ENCODE results near the gene MYO7A. TPM values are rescaled to one million over a fixed set of nuclear protein-coding genes. Genes with fewer than 3 reads are reported as not detected.

Gene MYO7A
- total and polyA plus RNA-seq, 3 experiments from 2014 or later, result 0.06 to 0.31 (median 0.20) TPM

DNA sequence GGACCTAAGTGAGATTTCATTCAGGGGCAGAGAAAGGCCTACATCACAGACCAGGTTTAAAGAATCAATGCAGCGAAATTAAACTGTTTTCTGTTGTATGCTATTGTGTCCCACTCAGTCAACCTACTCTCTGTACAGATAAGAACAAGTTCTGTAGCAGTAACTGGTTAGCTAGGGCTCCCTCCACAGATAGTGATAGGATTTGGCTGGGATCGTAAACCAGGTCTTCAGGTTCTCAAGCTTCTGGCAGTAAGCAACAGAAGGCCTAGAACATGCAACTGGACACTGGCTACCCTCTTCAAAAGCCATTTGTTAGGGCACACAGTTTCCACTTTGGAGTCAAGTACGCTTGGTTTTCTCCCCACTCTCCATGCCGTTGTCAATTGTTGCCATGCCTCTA, 104.2 kb downstream of the MYO7A start:
- H3K9me3 ChIP-seq (ENCODE audit: low read length), result no peaks in the 10 kb centered on the region
- H3K4me3 ChIP-seq (ENCODE audit: low read length), result no peak overlapping the region
- peaks cover 6 to 24% of the 10 kb centered on the region in 2 donors for H3K27me3 Mint-ChIP-seq
- no peaks in the 10 kb centered on the region for H3K36me3 Mint-ChIP-seq
- no peak for DNase-seq
- no peaks in the 10 kb centered on the region for H3K4me1 ChIP-seq (ENCODE audit: insufficient read depth, low read length)
- no peak overlapping the region for H3K27ac Mint-ChIP-seq
- H3K9me3 Mint-ChIP-seq, result no peaks in the 10 kb centered on the region
- no peaks in the 10 kb centered on the region for H3K36me3 ChIP-seq (ENCODE audit: insufficient read depth, low read length)
- H3K4me1 Mint-ChIP-seq, result no peaks in the 10 kb centered on the region
- H3K27me3 ChIP-seq (ENCODE audit: insufficient read depth, low read length, poor library complexity, severe bottlenecking), result no peaks in the 10 kb centered on the region
- CTCF ChIA-PET, result interaction anchor here (0.7 kb wide), 1 partner anchor 45 kb away, joined by 3 read pairs; no protein-coding TSS in a partner anchor
- H3K27ac ChIP-seq (ENCODE audit: low read depth, low read length), result no peak overlapping the region
- no peak overlapping the region for H3K4me3 Mint-ChIP-seq
- POLR2A ChIA-PET, result no interaction called here

- peaks cover 6 to 23% of the 10 kb centered on the region in 2 donors for H3K27me3 Mint-ChIP-seq
- ChIA-PET POLR2A (no interaction called here), CTCF (interaction anchor here (0.6 to 1.1 kb wide), 2 partner anchors 17 to 44 kb away, joined by 3 to 5 read pairs; no protein-coding TSS in a partner anchor)
- Histone ChIP-seq H3K4me3 (ENCODE audit: low read length) (no peak overlapping the region), H3K4me1 (ENCODE audit: insufficient read depth, low read length) (no peaks in the 10 kb centered on the region), H3K27me3 (ENCODE audit: insufficient read depth, low read length, poor library complexity, severe bottlenecking) (no peaks in the 10 kb centered on the region), H3K27ac (ENCODE audit: low read depth, low read length) (no peak overlapping the region), H3K36me3 (ENCODE audit: insufficient read depth, low read length) (no peaks in the 10 kb centered on the region), H3K9me3 (ENCODE audit: low read length) (no peaks in the 10 kb centered on the region)
- H3K4me3 Mint-ChIP-seq, result no peak overlapping the region
- no peaks in the 10 kb centered on the region for H3K9me3 Mint-ChIP-seq
- DNase-seq, result no peak
- H3K27ac Mint-ChIP-seq, result no peak overlapping the region
- no peaks in the 10 kb centered on the region for H3K4me1 Mint-ChIP-seq
- no peaks in the 10 kb centered on the region for H3K36me3 Mint-ChIP-seq
Observed at GRCh38 chr11:77233011-77233410, 105.0 kb downstream of the MYO7A start.

DNA sequence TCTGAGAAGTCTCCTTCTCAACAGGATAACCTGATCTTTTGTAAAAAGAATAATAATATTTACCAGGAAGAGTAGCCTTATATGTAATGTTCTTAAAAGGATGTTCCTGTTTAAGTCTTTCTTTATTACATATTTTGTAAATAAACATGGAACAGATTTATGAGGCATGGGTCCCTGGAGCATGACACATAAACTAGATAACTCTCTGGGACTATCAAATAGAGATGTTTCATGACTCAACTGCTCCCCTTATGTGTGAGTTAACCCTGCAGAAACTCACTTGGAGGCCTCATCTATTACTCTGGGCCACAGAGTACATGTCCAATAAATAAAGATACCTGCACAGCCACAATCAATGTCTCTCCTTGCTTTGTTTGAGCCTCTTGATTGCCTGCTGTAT, 108.9 kb downstream of the MYO7A start:
- peaks cover 0 to 1% (median 0%) of the 10 kb centered on the region in 5 donors for H3K9me3 Mint-ChIP-seq
- no peak for DNase-seq
- H3K4me1 Mint-ChIP-seq, result no peaks in the 10 kb centered on the region
- no peaks in the 10 kb centered on the region for H3K9me3 ChIP-seq (ENCODE audit: low read length)
- H3K4me3 Mint-ChIP-seq, result no peak overlapping the region
- H3K4me1 ChIP-seq (ENCODE audit: insufficient read depth, low read length), result no peaks in the 10 kb centered on the region
- no peak overlapping the region for H3K4me3 ChIP-seq (ENCODE audit: low read length)
- H3K36me3 ChIP-seq (ENCODE audit: insufficient read depth, low read length), result no peaks in the 10 kb centered on the region
- CTCF ChIA-PET, result no interaction called here
- H3K27ac Mint-ChIP-seq, result no peak overlapping the region
- H3K27me3 Mint-ChIP-seq, result peaks cover 5 to 17% of the 10 kb centered on the region in 2 donors
- H3K36me3 Mint-ChIP-seq, result no peaks in the 10 kb centered on the region
- POLR2A ChIA-PET, result no interaction called here
- no peak overlapping the region for H3K27ac ChIP-seq (ENCODE audit: low read depth, low read length)
- no peaks in the 10 kb centered on the region for H3K27me3 ChIP-seq (ENCODE audit: insufficient read depth, low read length, poor library complexity, severe bottlenecking)

GRCh38 chr11:77244277-77245027, 116.4 kb downstream of the MYO7A start:
- no peak overlapping the region for H3K27ac Mint-ChIP-seq
- H3K9me3 Mint-ChIP-seq, result no peaks in the 10 kb centered on the region
- H3K36me3 Mint-ChIP-seq, result no peaks in the 10 kb centered on the region
- CTCF ChIA-PET, result no interaction called here
- Histone ChIP-seq H3K9me3 (ENCODE audit: low read length) (no peaks in the 10 kb centered on the region), H3K27ac (ENCODE audit: low read depth, low read length) (no peak overlapping the region), H3K36me3 (ENCODE audit: insufficient read depth, low read length) (no peaks in the 10 kb centered on the region), H3K4me1 (ENCODE audit: insufficient read depth, low read length) (no peaks in the 10 kb centered on the region), H3K4me3 (ENCODE audit: low read length) (no peak overlapping the region), H3K27me3 (ENCODE audit: insufficient read depth, low read length, poor library complexity, severe bottlenecking) (no peaks in the 10 kb centered on the region)
- DNase-seq, result no peak
- no peaks in the 10 kb centered on the region for H3K4me1 Mint-ChIP-seq
- no peak overlapping the region for H3K4me3 Mint-ChIP-seq
- H3K27me3 Mint-ChIP-seq, result no peaks in the 10 kb centered on the region
- POLR2A ChIA-PET, result no interaction called here

DNA sequence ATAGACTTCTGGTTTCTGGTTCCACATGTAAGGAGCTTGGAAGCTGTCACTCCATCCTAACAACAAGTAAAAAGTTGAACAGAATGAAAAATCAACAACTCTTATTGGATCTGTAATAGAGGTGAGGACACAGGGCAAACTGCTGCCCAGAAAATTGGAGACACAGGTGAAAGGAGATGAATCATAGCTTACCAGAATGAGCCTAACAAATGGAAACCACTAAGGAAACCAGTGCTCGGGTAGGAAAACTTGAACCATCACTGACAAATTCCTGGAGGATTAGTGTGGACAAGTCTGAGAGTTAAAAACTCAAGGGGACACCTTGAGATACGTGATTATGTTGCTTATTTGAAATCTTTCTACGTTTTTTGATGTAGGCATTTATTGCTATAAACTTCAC, 121.4 kb downstream of the MYO7A start:
- no peak overlapping the region for H3K27ac ChIP-seq (ENCODE audit: low read depth, low read length)
- Mint-ChIP-seq H3K27me3 (no peaks in the 10 kb centered on the region), H3K4me3 (no peak overlapping the region), H3K36me3 (no peaks in the 10 kb centered on the region), H3K4me1 (no peaks in the 10 kb centered on the region), H3K27ac (no peak overlapping the region), H3K9me3 (peaks cover 3 to 13% (median 8%) of the 10 kb centered on the region in 5 donors)
- DNase-seq, result no peak
- H3K4me3 ChIP-seq (ENCODE audit: low read length), result no peak overlapping the region
- ChIA-PET CTCF (no interaction called here), POLR2A (no interaction called here)
- H3K9me3 ChIP-seq (ENCODE audit: low read length), result no peaks in the 10 kb centered on the region
- no peaks in the 10 kb centered on the region for H3K36me3 ChIP-seq (ENCODE audit: insufficient read depth, low read length)
- no peaks in the 10 kb centered on the region for H3K4me1 ChIP-seq (ENCODE audit: insufficient read depth, low read length)
- H3K27me3 ChIP-seq (ENCODE audit: insufficient read depth, low read length, poor library complexity, severe bottlenecking), result no peaks in the 10 kb centered on the region

- POLR2A ChIA-PET, result no interaction called here
- no peak for DNase-seq
- Mint-ChIP-seq H3K27me3 (peaks cover 0 to 5% of the 10 kb centered on the region in 2 donors), H3K36me3 (no peaks in the 10 kb centered on the region), H3K9me3 (peaks cover 3 to 13% (median 8%) of the 10 kb centered on the region in 5 donors), H3K4me3 (no peak overlapping the region), H3K4me1 (no peaks in the 10 kb centered on the region), H3K27ac (no peak overlapping the region)
- Histone ChIP-seq H3K4me1 (ENCODE audit: insufficient read depth, low read length) (no peaks in the 10 kb centered on the region), H3K27me3 (ENCODE audit: insufficient read depth, low read length, poor library complexity, severe bottlenecking) (no peaks in the 10 kb centered on the region), H3K4me3 (ENCODE audit: low read length) (no peak overlapping the region), H3K9me3 (ENCODE audit: low read length) (no peaks in the 10 kb centered on the region), H3K27ac (ENCODE audit: low read depth, low read length) (no peak overlapping the region), H3K36me3 (ENCODE audit: insufficient read depth, low read length) (no peaks in the 10 kb centered on the region)
- CTCF ChIA-PET, result no interaction called here
Observed at GRCh38 chr11:77250881-77251640, 123.0 kb downstream of the MYO7A start.

DNA sequence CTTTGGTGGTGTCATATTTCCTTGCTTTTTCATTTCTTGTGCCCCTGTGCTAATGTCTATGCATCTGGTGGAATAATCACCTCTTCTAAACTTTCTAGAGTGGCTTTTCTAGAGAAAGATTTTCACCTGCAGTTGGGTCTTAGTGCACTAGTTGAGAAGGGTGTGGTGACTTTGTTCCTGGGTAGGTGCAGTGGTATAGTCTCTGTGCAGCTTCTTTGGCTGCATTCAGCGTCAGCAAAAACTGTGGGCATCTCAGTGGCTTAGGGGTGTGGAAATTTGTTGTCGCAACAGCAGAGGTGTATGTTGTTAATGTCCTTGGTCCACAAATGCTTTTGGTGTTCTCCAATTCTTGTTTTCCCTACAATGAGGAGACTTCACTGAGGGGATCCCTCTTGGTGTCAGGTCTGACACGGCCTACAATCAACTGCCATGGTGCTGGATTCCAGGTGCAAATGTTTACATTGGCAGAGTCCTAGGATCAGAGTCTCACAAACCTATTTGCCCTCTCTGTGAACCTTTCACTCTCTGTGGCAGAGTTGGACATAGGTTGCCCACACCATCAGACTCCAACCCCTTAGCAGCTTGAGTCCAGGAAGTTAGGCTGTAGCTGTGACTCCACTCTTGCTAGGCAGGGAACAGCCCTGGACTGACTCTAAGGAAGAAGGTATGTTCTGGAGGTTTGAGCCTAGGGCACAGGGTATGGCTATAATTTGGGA, 124.7 kb downstream of the MYO7A start:
- H3K9me3 ChIP-seq (ENCODE audit: low read length), result no peaks in the 10 kb centered on the region
- Mint-ChIP-seq H3K27me3 (peaks cover 0 to 15% of the 10 kb centered on the region in 2 donors), H3K9me3 (peaks cover 3 to 13% (median 8%) of the 10 kb centered on the region in 5 donors), H3K27ac (no peak overlapping the region), H3K36me3 (no peaks in the 10 kb centered on the region), H3K4me3 (no peak overlapping the region), H3K4me1 (no peaks in the 10 kb centered on the region)
- no peak overlapping the region for H3K4me3 ChIP-seq (ENCODE audit: low read length)
- DNase-seq, result no peak
- no peaks in the 10 kb centered on the region for H3K36me3 ChIP-seq (ENCODE audit: insufficient read depth, low read length)
- H3K4me1 ChIP-seq (ENCODE audit: insufficient read depth, low read length), result no peaks in the 10 kb centered on the region
- POLR2A ChIA-PET, result no interaction called here
- H3K27me3 ChIP-seq (ENCODE audit: insufficient read depth, low read length, poor library complexity, severe bottlenecking), result no peaks in the 10 kb centered on the region
- CTCF ChIA-PET, result no interaction called here
- H3K27ac ChIP-seq (ENCODE audit: low read depth, low read length), result no peak overlapping the region

- ChIA-PET POLR2A (no interaction called here), CTCF (no interaction called here)
- no peaks in the 10 kb centered on the region for H3K4me1 ChIP-seq (ENCODE audit: insufficient read depth, low read length)
Observed at GRCh38 chr11:77253690-77254089, 125.6 kb downstream of the MYO7A start.

More at GRCh38 chr11:77253690-77254089, 125.6 kb downstream of the MYO7A start:
- Histone ChIP-seq H3K27me3 (ENCODE audit: insufficient read depth, low read length, poor library complexity, severe bottlenecking) (no peaks in the 10 kb centered on the region), H3K36me3 (ENCODE audit: insufficient read depth, low read length) (no peaks in the 10 kb centered on the region), H3K27ac (ENCODE audit: low read depth, low read length) (no peak overlapping the region), H3K4me3 (ENCODE audit: low read length) (no peak overlapping the region), H3K9me3 (ENCODE audit: low read length) (no peaks in the 10 kb centered on the region)
- Mint-ChIP-seq H3K4me1 (no peaks in the 10 kb centered on the region), H3K27ac (no peak overlapping the region), H3K4me3 (no peak overlapping the region), H3K36me3 (no peaks in the 10 kb centered on the region), H3K9me3 (peaks cover 3 to 13% (median 8%) of the 10 kb centered on the region in 5 donors), H3K27me3 (peaks cover 0 to 23% of the 10 kb centered on the region in 2 donors)
- DNase-seq, result no peak

Data from CD8-positive, alpha-beta memory T cell (primary cell).